LNCaP clone FGC (cell line): ENCODE data around the gene TEX28.

Source experiments
- DNase-seq: peaks from one replicate; pipeline ENCODE4 v3.0.0-alpha.2; 2011; ENCODE audit warnings: low read depth
- H3K4me3 ChIP-seq: 2 replicates; pipeline ENCODE4 v1.5.1; 2011; ENCODE audit warnings: mild to moderate bottlenecking, low read depth, low read length, control low read depth
- CTCF ChIP-seq: IDR thresholded peaks from 2 replicates; pipeline ENCODE4 v1.5.1; 2012; ENCODE audit warnings: mild to moderate bottlenecking; ENCODE audit not compliant: control insufficient read depth, insufficient read depth; ENCODE audit errors: extremely low read depth

The TEX28 gene

GRCh38 chrX:154329294-154329693 lies 34.4 kb upstream of the TEX28 start:
- TF ChIP-seq CTCF = no peak
- no peak for DNase-seq
- H3K4me3 ChIP-seq = no peak overlapping the region

- no peak for DNase-seq
- no peak for TF ChIP-seq CTCF
- no peak overlapping the region for H3K4me3 ChIP-seq
Measured at GRCh38 chrX:154328646-154329045, 33.7 kb upstream of the TEX28 start.

GRCh38 chrX:154327038-154327820 lies 32.3 kb upstream of the TEX28 start:
- no peak for DNase-seq

GRCh38 chrX:154325541-154325940 lies 30.6 kb upstream of the TEX28 start:
- DNase-seq = no peak
- H3K4me3 ChIP-seq = no peak overlapping the region
- TF ChIP-seq CTCF = no peak

More at GRCh38 chrX:154327038-154327820, 32.3 kb upstream of the TEX28 start:
- no peak overlapping the region for H3K4me3 ChIP-seq
- no peak for TF ChIP-seq CTCF

- no peak overlapping the region for H3K4me3 ChIP-seq
- no peak for TF ChIP-seq CTCF
- DNase-seq = no peak
Measured at GRCh38 chrX:154323537-154323936, 28.6 kb upstream of the TEX28 start.

- no peak for DNase-seq
Measured at GRCh38 chrX:154322890-154323289, 28.0 kb upstream of the TEX28 start.

More at GRCh38 chrX:154322890-154323289, 28.0 kb upstream of the TEX28 start:
- H3K4me3 ChIP-seq = no peak overlapping the region
- no peak for TF ChIP-seq CTCF
